CD4-positive, alpha-beta T cell (primary cell): ENCODE measurements around the gene CDKAL1. TPM values are rescaled to one million over a fixed set of nuclear protein-coding genes. Genes with fewer than 3 reads are reported as not detected.
A peak's percentile ranks its signal among the peaks of the same experiment; 100 is the strongest.

Source experiments
- ATAC-seq: fragments of 200-7000 bp; cut with Tn5 transposase; one replicate; pipeline ENCODE4 v1.10.0; 2022; ENCODE audit warnings: mild to moderate bottlenecking; ENCODE audit not compliant: poor library complexity
- CTCF ChIA-PET: fragments of 350-600 bp; sonication (Branson Sonifier 250); formaldehyde crosslinking; loops from one replicate; lab custom pipeline; 2021; ENCODE audit warnings: antibody characterized with exemption, inconsistent platforms; lab: Charles Lee
- POLR2A ChIA-PET: fragments of 350-600 bp; sonication (Branson Sonifier 250); formaldehyde crosslinking; loops from one replicate; lab custom pipeline; 2021; ENCODE audit warnings: antibody characterized with exemption, inconsistent platforms; lab: Charles Lee
- DNase-seq, 14 experiments: peaks; one replicate each; pipeline ENCODE4 v3.0.0-alpha.2; 2013 to 2020; ENCODE audit warnings: mixed read lengths in 2 of 14
- H3K27ac ChIP-seq, 2 donors: one replicate each; pipeline versions ENCODE4 v1.5.1 to v1.7.0; 2013; ENCODE audit warnings: low read length in 2 of 2, low read depth in 1 of 2, mild to moderate bottlenecking in 1 of 2
- H3K27me3 ChIP-seq, 2 experiments: 1 replicate in 1 of 2; 2 replicates in 1 of 2; pipeline versions ENCODE4 v1.6.1 to v1.7.0; 2013; ENCODE audit warnings: low read length in 2 of 2, control low read depth in 1 of 2, mild to moderate bottlenecking in 1 of 2, moderate library complexity in 1 of 2; ENCODE audit not compliant: insufficient read depth in 2 of 2, control insufficient read depth in 1 of 2
- H3K36me3 ChIP-seq: one replicate; pipeline ENCODE4 v1.6.1; 2013; ENCODE audit warnings: low read length, control low read depth; ENCODE audit not compliant: insufficient read depth
- H3K4me1 ChIP-seq: one replicate; pipeline ENCODE4 v1.6.1; 2013; ENCODE audit warnings: low read length, control low read depth; ENCODE audit not compliant: insufficient read depth
- H3K4me3 ChIP-seq: one replicate; pipeline ENCODE4 v1.5.1; 2013; ENCODE audit warnings: mild to moderate bottlenecking, low read length, moderate library complexity
- H3K9me3 ChIP-seq, 2 experiments: 1 replicate in 1 of 2; 2 replicates in 1 of 2; pipeline versions ENCODE4 v1.6.1 to v1.7.0; 2013; ENCODE audit warnings: low read length in 2 of 2, mild to moderate bottlenecking in 2 of 2, control low read depth in 1 of 2, moderate library complexity in 1 of 2; ENCODE audit not compliant: control insufficient read depth in 1 of 2, insufficient read depth in 1 of 2
- H3K27ac Mint-ChIP-seq: one replicate; pipeline ENCODE4 v1.8.0; 2020; ENCODE audit warnings: mixed read lengths
- H3K27me3 Mint-ChIP-seq: one replicate; pipeline ENCODE4 v1.8.0; 2021; ENCODE audit warnings: mixed read lengths
- H3K36me3 Mint-ChIP-seq: one replicate; pipeline ENCODE4 v1.8.0; 2021; ENCODE audit warnings: low read depth, mixed read lengths
- H3K4me1 Mint-ChIP-seq: one replicate; pipeline ENCODE4 v1.8.0; 2021; ENCODE audit warnings: low read depth, mixed read lengths
- H3K4me3 Mint-ChIP-seq: one replicate; pipeline ENCODE4 v1.8.0; 2020; ENCODE audit warnings: mild to moderate bottlenecking, mixed read lengths
- H3K9me3 Mint-ChIP-seq: one replicate; pipeline ENCODE4 v1.8.0; 2020; ENCODE audit warnings: mixed read lengths
- intact Hi-C, 2 experiments: fragments of 100-400 bp; cut with DNase I in 1 of 2; cut with micrococcal nuclease in 1 of 2; formaldehyde crosslinking; loops; one replicate each; pipeline versions ENCODE4 v1.15.1 to v1.9.0; 2023 to 2025; cut with DNase I, micrococcal nuclease
- total RNA-seq, 174 experiments: library from RNA in 2 of 174; stranded (reverse) in 2 of 174; gene quantifications; one replicate each; pipeline ENCODE4 v1.2.3 and lab custom pipeline; 2021 to 2026
- TF ChIP-seq, protein P1 (sequence below): fragments of 200-600 bp; IDR thresholded peaks from one replicate; pipeline ENCODE4 v1.8.0; 2022; ENCODE audit warnings: antibody characterized with exemption, mild to moderate bottlenecking

CDKAL1 gene
- total RNA-seq, 2 experiments from 2014 or later, result 21.3 to 23.9 TPM

GRCh38 chr6:21101694-21102093 is 567.4 kb downstream of the CDKAL1 start:
- ATAC-seq, result no peak
- CTCF ChIA-PET, result no interaction called here
- H3K4me1 Mint-ChIP-seq, result peaks cover 32% of the 10 kb centered on the region

DNA sequence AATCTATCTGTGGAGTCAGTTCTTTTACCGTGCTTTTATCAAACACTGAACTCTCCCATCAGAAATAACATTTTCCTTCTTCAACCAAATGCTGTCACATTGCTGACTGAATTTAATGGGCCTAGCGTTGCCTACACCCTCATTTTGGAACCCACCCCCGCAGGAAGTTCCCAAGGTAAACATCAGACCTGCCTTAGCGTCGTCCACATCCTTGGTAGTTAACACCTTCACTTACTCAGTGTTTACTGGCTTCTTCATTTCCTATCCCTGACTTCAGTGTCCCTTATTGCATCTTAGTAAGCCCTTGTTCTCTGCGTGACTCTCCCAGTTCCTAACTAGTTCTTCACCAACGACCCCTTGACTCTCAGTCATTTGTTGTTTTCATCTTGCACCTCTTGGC is 567.9 kb downstream of the CDKAL1 start:
- peak in 1 of 14 experiments; percentile 0 for DNase-seq
- no peak for ATAC-seq
- ChIA-PET POLR2A (no interaction called here), CTCF (no interaction called here)
- Mint-ChIP-seq H3K27me3 (no peaks in the 10 kb centered on the region), H3K36me3 (peaks cover 50% of the 10 kb centered on the region), H3K4me1 (peaks cover 32% of the 10 kb centered on the region), H3K27ac (no peak overlapping the region), H3K9me3 (no peaks in the 10 kb centered on the region), H3K4me3 (no peak overlapping the region)
- no peaks in the 10 kb centered on the region for H3K9me3 ChIP-seq
- intact Hi-C loops, result no loop called here
- no peaks in the 10 kb centered on the region for H3K36me3 ChIP-seq
- no peaks in the 10 kb centered on the region for H3K27me3 ChIP-seq
- no peak overlapping the region for H3K27ac ChIP-seq
- H3K4me3 ChIP-seq, result no peak overlapping the region
- no peaks in the 10 kb centered on the region for H3K4me1 ChIP-seq
- TF ChIP-seq, protein P1, sequence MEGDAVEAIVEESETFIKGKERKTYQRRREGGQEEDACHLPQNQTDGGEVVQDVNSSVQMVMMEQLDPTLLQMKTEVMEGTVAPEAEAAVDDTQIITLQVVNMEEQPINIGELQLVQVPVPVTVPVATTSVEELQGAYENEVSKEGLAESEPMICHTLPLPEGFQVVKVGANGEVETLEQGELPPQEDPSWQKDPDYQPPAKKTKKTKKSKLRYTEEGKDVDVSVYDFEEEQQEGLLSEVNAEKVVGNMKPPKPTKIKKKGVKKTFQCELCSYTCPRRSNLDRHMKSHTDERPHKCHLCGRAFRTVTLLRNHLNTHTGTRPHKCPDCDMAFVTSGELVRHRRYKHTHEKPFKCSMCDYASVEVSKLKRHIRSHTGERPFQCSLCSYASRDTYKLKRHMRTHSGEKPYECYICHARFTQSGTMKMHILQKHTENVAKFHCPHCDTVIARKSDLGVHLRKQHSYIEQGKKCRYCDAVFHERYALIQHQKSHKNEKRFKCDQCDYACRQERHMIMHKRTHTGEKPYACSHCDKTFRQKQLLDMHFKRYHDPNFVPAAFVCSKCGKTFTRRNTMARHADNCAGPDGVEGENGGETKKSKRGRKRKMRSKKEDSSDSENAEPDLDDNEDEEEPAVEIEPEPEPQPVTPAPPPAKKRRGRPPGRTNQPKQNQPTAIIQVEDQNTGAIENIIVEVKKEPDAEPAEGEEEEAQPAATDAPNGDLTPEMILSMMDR, result no peak

More at GRCh38 chr6:21101694-21102093, 567.4 kb downstream of the CDKAL1 start:
- POLR2A ChIA-PET, result no interaction called here
- H3K9me3 Mint-ChIP-seq, result no peaks in the 10 kb centered on the region
- H3K27ac ChIP-seq, result no peak overlapping the region
- no peaks in the 10 kb centered on the region for H3K9me3 ChIP-seq
- no peaks in the 10 kb centered on the region for H3K4me1 ChIP-seq
- H3K4me3 Mint-ChIP-seq, result no peak overlapping the region
- peak overlapping the region; percentile 15 for H3K27ac Mint-ChIP-seq
- peaks cover 48% of the 10 kb centered on the region for H3K36me3 Mint-ChIP-seq
- intact Hi-C loops, result no loop called here
- no peak overlapping the region for H3K4me3 ChIP-seq
- TF ChIP-seq, protein P1, result no peak
- no peak for DNase-seq
- H3K27me3 ChIP-seq, result no peaks in the 10 kb centered on the region
- H3K36me3 ChIP-seq, result no peaks in the 10 kb centered on the region
- no peaks in the 10 kb centered on the region for H3K27me3 Mint-ChIP-seq

DNA sequence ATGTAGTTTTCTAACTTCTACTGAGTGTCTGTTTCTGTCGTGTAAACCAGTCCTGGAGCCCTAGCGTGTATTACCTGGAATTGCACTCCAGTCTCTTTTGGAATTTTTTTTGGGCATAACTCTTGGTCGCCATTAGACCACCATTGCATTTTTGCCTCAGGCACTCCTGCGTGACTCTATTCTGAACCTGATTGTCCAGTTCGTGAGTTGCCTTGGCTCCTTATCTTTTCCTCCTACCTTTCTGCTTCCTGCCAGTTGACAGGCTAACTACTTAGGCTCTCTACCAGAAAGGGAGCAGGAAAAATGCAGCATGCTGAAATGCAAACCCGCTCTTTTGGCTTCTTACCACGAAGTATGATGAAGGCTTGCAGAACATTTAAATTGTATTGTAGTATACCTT is 568.4 kb downstream of the CDKAL1 start:
- Histone ChIP-seq H3K27ac (no peak overlapping the region), H3K4me1 (no peaks in the 10 kb centered on the region), H3K27me3 (no peaks in the 10 kb centered on the region), H3K9me3 (no peaks in the 10 kb centered on the region), H3K36me3 (no peaks in the 10 kb centered on the region), H3K4me3 (no peak overlapping the region)
- CTCF ChIA-PET, result no interaction called here
- Mint-ChIP-seq H3K27me3 (no peaks in the 10 kb centered on the region), H3K36me3 (peaks cover 50% of the 10 kb centered on the region), H3K4me1 (peaks cover 32% of the 10 kb centered on the region), H3K9me3 (no peaks in the 10 kb centered on the region), H3K27ac (no peak overlapping the region), H3K4me3 (no peak overlapping the region)
- DNase-seq, result no peak
- intact Hi-C loops, result no loop called here
- POLR2A ChIA-PET, result no interaction called here
- ATAC-seq, result no peak
- TF ChIP-seq, protein P1, result no peak
